GM08714 (cell line): ENCODE data around the gene SDK1.

Experiments
- H3K4me3 ChIP-seq: fragments of 200-500 bp; sonication (Bioruptor generic); 2 replicates; pipeline ENCODE4 v1.5.1; 2014; ENCODE audit warnings: mild to moderate bottlenecking, low read length, inconsistent platforms
- ZNF274 ChIP-seq: IDR thresholded peaks from 2 replicates; pipeline ENCODE4 v1.6.1; 2012; ENCODE audit warnings: mild to moderate bottlenecking, low read depth, low read length

SDK1 gene

GRCh38 chr7:3648276-3648675 lies 347.2 kb downstream of the SDK1 start:
- no peak for TF ChIP-seq ZNF274
- H3K4me3 ChIP-seq, result no peak overlapping the region

GRCh38 chr7:3649250-3649649 lies 348.2 kb downstream of the SDK1 start:
- H3K4me3 ChIP-seq, result no peak overlapping the region
- no peak for TF ChIP-seq ZNF274

- H3K4me3 ChIP-seq, result no peak overlapping the region
- TF ChIP-seq ZNF274, result no peak
Measured at GRCh38 chr7:3649678-3650440, 348.8 kb downstream of the SDK1 start.

- no peak overlapping the region for H3K4me3 ChIP-seq
- no peak for TF ChIP-seq ZNF274
Measured at GRCh38 chr7:3650844-3651243, 349.8 kb downstream of the SDK1 start.

GRCh38 chr7:3655635-3656034 lies 354.6 kb downstream of the SDK1 start:
- no peak for TF ChIP-seq ZNF274
- no peak overlapping the region for H3K4me3 ChIP-seq

- no peak overlapping the region for H3K4me3 ChIP-seq
- TF ChIP-seq ZNF274, result no peak
Measured at GRCh38 chr7:3657206-3657605, 356.2 kb downstream of the SDK1 start.

GRCh38 chr7:3668743-3669142 lies 367.7 kb downstream of the SDK1 start:
- no peak for TF ChIP-seq ZNF274
- no peak overlapping the region for H3K4me3 ChIP-seq

GRCh38 chr7:3670898-3671297 lies 369.8 kb downstream of the SDK1 start:
- no peak for TF ChIP-seq ZNF274
- H3K4me3 ChIP-seq, result no peak overlapping the region

GRCh38 chr7:3673524-3673923 lies 372.5 kb downstream of the SDK1 start:
- H3K4me3 ChIP-seq, result no peak overlapping the region
- no peak for TF ChIP-seq ZNF274

- H3K4me3 ChIP-seq, result no peak overlapping the region
- TF ChIP-seq ZNF274, result no peak
Measured at GRCh38 chr7:3678314-3678810, 377.3 kb downstream of the SDK1 start.

- TF ChIP-seq ZNF274, result no peak
Measured at GRCh38 chr7:3682028-3682710, 381.1 kb downstream of the SDK1 start.

GRCh38 chr7:3683546-3684539 lies 382.8 kb downstream of the SDK1 start:
- no peak overlapping the region for H3K4me3 ChIP-seq
- no peak for TF ChIP-seq ZNF274

More at GRCh38 chr7:3682028-3682710, 381.1 kb downstream of the SDK1 start:
- no peak overlapping the region for H3K4me3 ChIP-seq

- no peak overlapping the region for H3K4me3 ChIP-seq
- no peak for TF ChIP-seq ZNF274
Measured at GRCh38 chr7:3688071-3688470, 387.0 kb downstream of the SDK1 start.

- no peak overlapping the region for H3K4me3 ChIP-seq
- no peak for TF ChIP-seq ZNF274
Measured at GRCh38 chr7:3688842-3689241, 387.8 kb downstream of the SDK1 start.
